ENCODE results near the gene COL21A1.

- TF ChIP-seq CTCF (IDR thresholded peaks at IDR 0.05; ENCODE audit: borderline replicate concordance, extremely low read depth, low read length, poor library complexity, severe bottlenecking) (no peak), EZH2 (IDR thresholded peaks at IDR 0.05; ENCODE audit: borderline replicate concordance, low read depth, low read length, severe bottlenecking) (no peak)
Observed at GRCh38 chr6:56244089-56244488, 3.3 kb downstream of the COL21A1 start.

All from DND-41 (cell line).